Transverse colon (tissue), 4 donors: ENCODE measurements around the gene LMO1.

ENCODE experiments used
- CTCF ChIP-seq, 5 experiments: fragments of 200-600 bp in 3 of 5; fragments of 450-650 bp in 2 of 5; sonication (generic) in 3 of 5; IDR thresholded peaks; 1 replicate in 2 of 5; 2 replicates in 3 of 5; pipeline ENCODE4 v1.5.1; 2016 to 2017; ENCODE audit warnings: antibody characterized with exemption in 5 of 5, inconsistent platforms in 3 of 5, mild to moderate bottlenecking in 2 of 5, moderate library complexity in 1 of 5
- EP300 ChIP-seq: sonication (generic); formaldehyde crosslinking; IDR thresholded peaks from one replicate; pipeline ENCODE4 v1.6.1; 2017; ENCODE audit warnings: antibody characterized with exemption, low read depth
- POLR2A ChIP-seq: fragments of 450-650 bp; IDR thresholded peaks from one replicate; pipeline ENCODE4 v1.6.1; 2016; ENCODE audit warnings: antibody characterized with exemption, mild to moderate bottlenecking, moderate library complexity
- POLR2AphosphoS5 ChIP-seq, 3 donors: sonication (generic); formaldehyde crosslinking; IDR thresholded peaks; one replicate each; pipeline ENCODE4 v1.6.1; 2016; ENCODE audit warnings: antibody characterized with exemption in 3 of 3

DNA sequence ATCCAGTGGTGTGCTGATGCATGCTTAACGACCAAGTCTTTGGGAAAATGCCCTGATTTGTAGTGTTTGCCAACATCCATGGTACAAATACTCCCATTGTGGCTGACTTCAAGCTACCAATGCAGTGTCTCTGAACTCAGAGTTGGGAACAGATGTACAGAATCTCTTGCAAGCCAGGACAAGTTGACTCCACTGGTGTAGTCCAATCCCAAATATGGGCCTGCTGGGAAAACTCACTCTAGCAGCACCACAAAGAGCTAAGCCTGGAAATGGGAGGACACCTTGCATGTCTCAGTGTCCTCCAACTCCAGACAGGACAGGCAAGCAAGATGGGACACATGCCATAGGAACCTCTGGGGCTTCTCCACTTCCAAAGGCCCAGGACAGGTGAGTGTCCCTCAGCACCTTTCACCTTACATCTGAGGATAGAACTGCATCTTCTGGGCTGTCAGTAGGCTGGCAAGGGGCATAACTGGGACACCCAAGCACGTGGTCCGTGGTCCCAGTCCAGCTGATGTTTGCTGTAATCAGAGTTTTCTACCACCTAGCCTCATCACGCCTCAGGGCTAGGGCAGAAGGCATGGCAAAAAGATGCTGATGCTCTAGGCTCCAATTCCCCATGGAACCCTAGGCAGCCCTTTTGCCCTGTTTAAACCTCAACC, 6.5 kb downstream of the LMO1 start:
- TF ChIP-seq CTCF (IDR thresholded peaks at IDR 0.05) (no peak), POLR2A (no peak), EP300 (no peak), POLR2AphosphoS5 (IDR thresholded peaks at IDR 0.05) (no peak)
